HG03175 (cell line): ENCODE results near the gene ISOC2.
"Not testable (repeated sequence)": the region's sequence is repeated elsewhere in the genome, so short reads cannot be mapped to it uniquely, and the experiment has no call there.

Experiments
- ATAC-seq: cut with Tn5 transposase; IDR thresholded peaks from one replicate; pipeline ENCODE4 v1.9.1; 2021; ENCODE audit warnings: mild to moderate bottlenecking, moderate library complexity; ENCODE audit not compliant: unreplicated experiment

The ISOC2 gene

GRCh38 chr19:55460670-55461258 lies 678 bp downstream of the ISOC2 start:
- ATAC-seq = no peak

- no peak for ATAC-seq
Observed at GRCh38 chr19:55459950-55460657, 1.3 kb downstream of the ISOC2 start.

GRCh38 chr19:55459551-55459949 lies 1.9 kb downstream of the ISOC2 start:
- no peak for ATAC-seq

GRCh38 chr19:55457683-55458457 lies 3.6 kb downstream of the ISOC2 start:
- no peak for ATAC-seq

GRCh38 chr19:55456347-55456746 lies 5.1 kb downstream of the ISOC2 start:
- no peak for ATAC-seq

- ATAC-seq = no peak
Observed at GRCh38 chr19:55455576-55456235, 5.7 kb downstream of the ISOC2 start.

GRCh38 chr19:55454787-55455243 lies 6.6 kb downstream of the ISOC2 start:
- no peak for ATAC-seq

GRCh38 chr19:55453511-55454260 lies 7.8 kb downstream of the ISOC2 start:
- no peak for ATAC-seq

- no peak for ATAC-seq
Observed at GRCh38 chr19:55452749-55453346, 8.6 kb downstream of the ISOC2 start.

- no peak for ATAC-seq
Observed at GRCh38 chr19:55451965-55452748, 9.3 kb downstream of the ISOC2 start.

GRCh38 chr19:55451163-55451964 lies 10.1 kb downstream of the ISOC2 start:
- no peak for ATAC-seq

- no peak for ATAC-seq
Observed at GRCh38 chr19:55449469-55449868, 12.0 kb downstream of the ISOC2 start.

GRCh38 chr19:55448175-55448490 lies 13.3 kb downstream of the ISOC2 start:
- not testable (repeated sequence) for ATAC-seq

GRCh38 chr19:55447421-55448174 lies 13.8 kb downstream of the ISOC2 start:
- ATAC-seq = no peak

- no peak for ATAC-seq
Observed at GRCh38 chr19:55446060-55446459, 15.4 kb downstream of the ISOC2 start.

GRCh38 chr19:55444646-55445045 lies 16.8 kb downstream of the ISOC2 start:
- ATAC-seq = no peak

GRCh38 chr19:55443824-55444480 lies 17.5 kb downstream of the ISOC2 start:
- no peak for ATAC-seq
